SU-DHL-6 (cell line): Measurements from ENCODE around the gene EXOC3L4.

Source experiments
- EZH2phosphoT487 ChIP-seq: fragments of 200-600 bp; sonication (generic), shearing (Covaris generic); conservative IDR thresholded peaks from 2 replicates; pipeline ENCODE4 v1.6.1; 2018; ENCODE audit warnings: mild to moderate bottlenecking, antibody characterized with exemption, low read length, moderate library complexity, mixed read lengths
- TF ChIP-seq, protein P1 (sequence below): fragments of 200-600 bp; sonication (generic); IDR thresholded peaks from one replicate; pipeline ENCODE4 v1.5.1; 2017; ENCODE audit warnings: antibody characterized with exemption, mild to moderate bottlenecking, low read length, moderate library complexity; ENCODE audit not compliant: insufficient read depth, poor library complexity, severe bottlenecking

DNA sequence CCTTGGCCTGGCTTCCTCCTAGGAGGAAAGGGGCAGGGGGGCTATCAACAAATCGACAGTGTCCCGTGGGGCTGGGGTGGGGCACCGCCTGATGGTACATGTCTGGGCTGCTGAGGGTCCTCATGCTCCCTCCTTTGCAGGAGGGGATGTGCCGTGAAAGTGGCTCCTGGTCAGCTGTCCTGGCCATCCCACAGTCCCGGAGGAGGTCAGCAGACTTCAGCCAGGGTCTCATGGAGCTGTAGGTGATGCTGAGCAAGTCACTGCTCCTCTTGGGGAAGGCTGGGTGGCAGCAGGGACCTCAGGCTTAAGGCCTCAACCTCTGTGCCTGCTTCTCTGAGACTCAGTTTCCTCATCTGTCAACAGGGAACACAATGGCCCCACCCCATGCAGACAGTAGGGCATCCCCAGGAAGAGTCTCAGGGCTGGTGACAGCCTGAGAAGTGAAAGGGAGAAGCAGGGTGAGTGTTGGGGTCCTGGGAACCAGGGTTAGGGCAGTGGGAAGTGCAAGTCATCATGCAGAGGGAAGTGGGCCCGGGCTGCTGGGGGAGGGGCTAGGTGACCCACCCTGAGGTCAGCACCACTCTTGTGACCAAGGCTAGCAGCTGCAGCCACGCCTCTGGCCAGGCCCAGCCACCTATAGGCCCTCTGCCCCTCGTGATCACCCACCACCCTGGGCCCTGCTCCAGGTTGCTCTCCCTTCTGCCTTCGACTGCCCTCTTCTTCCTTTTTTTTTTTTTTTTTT lies 24.3 kb downstream of the EXOC3L4 start:
- TF ChIP-seq, protein P1, sequence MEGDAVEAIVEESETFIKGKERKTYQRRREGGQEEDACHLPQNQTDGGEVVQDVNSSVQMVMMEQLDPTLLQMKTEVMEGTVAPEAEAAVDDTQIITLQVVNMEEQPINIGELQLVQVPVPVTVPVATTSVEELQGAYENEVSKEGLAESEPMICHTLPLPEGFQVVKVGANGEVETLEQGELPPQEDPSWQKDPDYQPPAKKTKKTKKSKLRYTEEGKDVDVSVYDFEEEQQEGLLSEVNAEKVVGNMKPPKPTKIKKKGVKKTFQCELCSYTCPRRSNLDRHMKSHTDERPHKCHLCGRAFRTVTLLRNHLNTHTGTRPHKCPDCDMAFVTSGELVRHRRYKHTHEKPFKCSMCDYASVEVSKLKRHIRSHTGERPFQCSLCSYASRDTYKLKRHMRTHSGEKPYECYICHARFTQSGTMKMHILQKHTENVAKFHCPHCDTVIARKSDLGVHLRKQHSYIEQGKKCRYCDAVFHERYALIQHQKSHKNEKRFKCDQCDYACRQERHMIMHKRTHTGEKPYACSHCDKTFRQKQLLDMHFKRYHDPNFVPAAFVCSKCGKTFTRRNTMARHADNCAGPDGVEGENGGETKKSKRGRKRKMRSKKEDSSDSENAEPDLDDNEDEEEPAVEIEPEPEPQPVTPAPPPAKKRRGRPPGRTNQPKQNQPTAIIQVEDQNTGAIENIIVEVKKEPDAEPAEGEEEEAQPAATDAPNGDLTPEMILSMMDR, result no peak
- TF ChIP-seq EZH2phosphoT487, result no peak
